DND-41 (cell line): ENCODE measurements around the gene PDE4B.

Source experiments
- ATAC-seq: fragments of 200-7000 bp; cut with Tn5 transposase; 3 replicates; pipeline ENCODE4 v1.9.1; 2021; ENCODE audit warnings: low read depth; ENCODE audit not compliant: insufficient read depth
- DNase-seq: peaks from one replicate; pipeline ENCODE4 v3.0.0-alpha.2; 2020
- H2AFZ ChIP-seq: 2 replicates; pipeline ENCODE4 v1.6.0; 2012; ENCODE audit warnings: low read depth, low read length
- H3K27ac ChIP-seq: 2 replicates; pipeline ENCODE4 v1.5.1; 2012; ENCODE audit warnings: low read length, inconsistent platforms
- H3K27me3 ChIP-seq: fragments of 200-600 bp; sonication (generic); 2 replicates; pipeline ENCODE4 v1.6.0; 2012; ENCODE audit warnings: low read length, mild to moderate bottlenecking, inconsistent platforms; ENCODE audit not compliant: insufficient read depth, poor library complexity
- H3K36me3 ChIP-seq: 2 replicates; pipeline ENCODE4 v1.5.1; 2012; ENCODE audit warnings: low read length, inconsistent platforms; ENCODE audit not compliant: insufficient read depth
- H3K4me1 ChIP-seq: 2 replicates; pipeline ENCODE4 v1.5.1; 2012; ENCODE audit warnings: mild to moderate bottlenecking, low read length; ENCODE audit not compliant: insufficient read depth
- H3K4me2 ChIP-seq: 2 replicates; pipeline ENCODE4 v1.6.0; 2012; ENCODE audit warnings: mild to moderate bottlenecking, moderate library complexity, low read length, inconsistent platforms; ENCODE audit not compliant: insufficient read depth
- H3K4me3 ChIP-seq, 2 experiments: fragments of 200-600 bp in 1 of 2; shearing (Covaris generic) in 1 of 2; 2 replicates each; pipeline ENCODE4 v1.5.1; 2012 to 2016; ENCODE audit warnings: inconsistent platforms in 2 of 2, low read length in 2 of 2, mild to moderate bottlenecking in 2 of 2, low read depth in 1 of 2, moderate library complexity in 1 of 2
- H3K79me2 ChIP-seq: 2 replicates; pipeline ENCODE4 v1.6.0; 2012; ENCODE audit warnings: low read length, inconsistent platforms; ENCODE audit not compliant: insufficient read depth
- H3K9ac ChIP-seq: 2 replicates; pipeline ENCODE4 v1.6.0; 2012; ENCODE audit warnings: low read depth, mild to moderate bottlenecking, inconsistent platforms, low read length, moderate library complexity
- H3K9me3 ChIP-seq: 2 replicates; pipeline ENCODE4 v1.5.1; 2012; ENCODE audit warnings: low read length, moderate library complexity, mild to moderate bottlenecking, inconsistent platforms; ENCODE audit not compliant: insufficient read depth, severe bottlenecking
- H4K20me1 ChIP-seq: 2 replicates; pipeline ENCODE4 v1.6.0; 2012; ENCODE audit warnings: low read length; ENCODE audit not compliant: insufficient read depth
- EZH2 ChIP-seq: IDR thresholded peaks from 3 replicates; pipeline ENCODE4 v1.6.1; 2012; ENCODE audit warnings: borderline replicate concordance, low read depth, mild to moderate bottlenecking, moderate library complexity, low read length, inconsistent platforms; ENCODE audit not compliant: severe bottlenecking
- TF ChIP-seq, protein P1 (sequence below): IDR thresholded peaks from 2 replicates; pipeline ENCODE4 v1.5.1; 2012; ENCODE audit warnings: borderline replicate concordance, low read length, moderate library complexity, mild to moderate bottlenecking; ENCODE audit not compliant: poor library complexity, severe bottlenecking; ENCODE audit errors: extremely low read depth

The PDE4B gene

DNA sequence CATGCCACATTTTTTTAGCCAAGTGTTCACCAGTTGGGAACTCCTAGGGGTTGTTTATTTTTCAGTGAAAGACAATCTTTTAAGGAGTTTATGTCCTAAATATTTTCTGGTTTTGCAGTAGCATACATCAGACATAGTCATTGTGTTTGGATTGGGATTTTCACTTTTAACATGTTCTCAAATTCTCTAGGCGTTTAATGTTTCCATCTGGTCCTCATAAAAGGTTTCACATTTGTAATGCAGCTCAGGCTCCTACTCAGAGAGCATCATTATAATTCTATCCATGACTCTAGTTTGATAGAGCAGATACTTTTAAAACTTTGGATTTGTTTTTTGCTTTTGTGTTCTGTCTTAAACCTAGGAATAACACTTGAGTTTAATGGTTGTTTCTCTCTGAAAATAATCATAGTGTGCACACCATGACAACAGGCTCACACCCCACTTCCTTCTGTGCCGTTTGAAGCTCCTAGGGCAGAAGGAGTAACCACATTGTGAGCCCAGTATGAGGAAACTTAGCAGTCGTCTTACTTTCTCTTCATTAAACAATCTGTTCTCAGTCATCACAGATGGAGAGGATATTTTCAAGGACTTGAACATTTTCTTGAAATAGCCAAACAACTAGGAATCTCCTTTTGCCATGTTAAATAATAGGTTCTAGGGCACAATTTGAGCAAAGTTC is 219.6 kb downstream of the PDE4B start:
- DNase-seq, result no peak
- H3K4me2 ChIP-seq, result no peak overlapping the region

DNA sequence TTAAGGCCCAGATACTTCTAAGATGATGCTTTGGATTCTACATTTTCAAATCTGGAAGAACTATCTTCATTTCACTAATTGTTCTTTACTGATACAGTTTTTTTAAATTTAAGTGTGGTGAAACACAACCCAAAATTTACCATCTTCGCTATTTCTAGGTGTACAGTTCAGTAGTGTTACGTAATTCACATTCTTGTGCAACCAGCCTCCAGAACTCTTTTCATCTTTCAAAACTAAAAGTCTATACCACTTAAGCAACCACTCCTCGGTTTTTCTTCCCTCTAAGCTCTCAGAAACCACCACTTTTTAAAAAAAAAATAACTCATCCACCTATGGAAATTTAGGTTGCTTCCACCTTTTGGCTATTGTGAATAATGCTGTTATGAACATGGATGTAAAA is 220.7 kb downstream of the PDE4B start:
- Histone ChIP-seq H4K20me1 (no peaks in the 10 kb centered on the region), H2AFZ (no peak overlapping the region), H3K4me3 (no peak overlapping the region), H3K4me1 (no peaks in the 10 kb centered on the region), H3K36me3 (no peaks in the 10 kb centered on the region), H3K9ac (no peak overlapping the region), H3K27ac (no peak overlapping the region), H3K4me2 (no peak overlapping the region), H3K9me3 (no peaks in the 10 kb centered on the region), H3K79me2 (no peaks in the 10 kb centered on the region), H3K27me3 (no peaks in the 10 kb centered on the region)
- no peak for DNase-seq
- ATAC-seq, result no peak
- no peak for TF ChIP-seq EZH2
- TF ChIP-seq, protein P1, sequence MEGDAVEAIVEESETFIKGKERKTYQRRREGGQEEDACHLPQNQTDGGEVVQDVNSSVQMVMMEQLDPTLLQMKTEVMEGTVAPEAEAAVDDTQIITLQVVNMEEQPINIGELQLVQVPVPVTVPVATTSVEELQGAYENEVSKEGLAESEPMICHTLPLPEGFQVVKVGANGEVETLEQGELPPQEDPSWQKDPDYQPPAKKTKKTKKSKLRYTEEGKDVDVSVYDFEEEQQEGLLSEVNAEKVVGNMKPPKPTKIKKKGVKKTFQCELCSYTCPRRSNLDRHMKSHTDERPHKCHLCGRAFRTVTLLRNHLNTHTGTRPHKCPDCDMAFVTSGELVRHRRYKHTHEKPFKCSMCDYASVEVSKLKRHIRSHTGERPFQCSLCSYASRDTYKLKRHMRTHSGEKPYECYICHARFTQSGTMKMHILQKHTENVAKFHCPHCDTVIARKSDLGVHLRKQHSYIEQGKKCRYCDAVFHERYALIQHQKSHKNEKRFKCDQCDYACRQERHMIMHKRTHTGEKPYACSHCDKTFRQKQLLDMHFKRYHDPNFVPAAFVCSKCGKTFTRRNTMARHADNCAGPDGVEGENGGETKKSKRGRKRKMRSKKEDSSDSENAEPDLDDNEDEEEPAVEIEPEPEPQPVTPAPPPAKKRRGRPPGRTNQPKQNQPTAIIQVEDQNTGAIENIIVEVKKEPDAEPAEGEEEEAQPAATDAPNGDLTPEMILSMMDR, result no peak

More for the DNA sequence above, 219.6 kb downstream of the PDE4B start:
- no peak overlapping the region for H3K4me3 ChIP-seq
- H3K36me3 ChIP-seq, result no peaks in the 10 kb centered on the region
- H3K9ac ChIP-seq, result no peak overlapping the region
- no peaks in the 10 kb centered on the region for H3K27me3 ChIP-seq
- no peaks in the 10 kb centered on the region for H3K79me2 ChIP-seq
- no peaks in the 10 kb centered on the region for H4K20me1 ChIP-seq
- H3K9me3 ChIP-seq, result no peaks in the 10 kb centered on the region
- no peak for ATAC-seq
- TF ChIP-seq, protein P1, result no peak
- no peak for TF ChIP-seq EZH2
- H3K4me1 ChIP-seq, result no peaks in the 10 kb centered on the region
- no peak overlapping the region for H3K27ac ChIP-seq
- H2AFZ ChIP-seq, result no peak overlapping the region

DNA sequence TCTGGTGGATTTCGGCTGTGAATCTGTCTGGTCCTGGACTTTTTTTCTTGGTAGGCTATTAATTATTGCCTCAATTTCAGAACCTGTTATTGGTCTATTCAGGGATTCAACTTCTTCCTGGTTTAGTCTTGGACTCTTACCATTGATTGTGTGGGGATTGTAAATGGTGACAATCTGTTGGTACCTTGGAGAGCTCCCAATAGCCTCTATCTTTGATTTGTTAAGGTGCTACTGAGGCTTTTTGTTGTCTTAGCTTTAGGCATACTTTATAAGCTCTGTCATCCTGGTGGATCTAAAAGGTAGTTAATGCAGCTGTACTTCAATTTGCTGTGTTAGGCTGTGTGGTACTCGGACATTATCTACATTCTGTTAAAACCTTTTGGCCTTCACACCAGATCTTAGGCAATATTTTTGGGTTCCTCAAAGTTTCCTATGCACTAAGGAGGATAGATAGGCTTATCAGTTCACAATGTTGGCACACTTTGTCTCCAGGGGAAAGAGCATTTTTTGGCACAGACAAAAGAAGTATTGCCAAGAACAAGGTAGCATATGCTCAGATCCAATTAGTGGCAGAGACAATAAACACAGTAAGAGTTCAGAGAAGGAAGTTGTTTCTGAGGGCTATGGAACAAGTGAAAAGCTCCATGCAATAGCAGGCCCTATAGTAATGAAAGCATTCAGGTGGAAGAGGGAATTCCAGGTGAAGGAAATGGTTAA is 230.4 kb downstream of the PDE4B start:
- H3K9me3 ChIP-seq, result no peaks in the 10 kb centered on the region
- H3K4me2 ChIP-seq, result no peak overlapping the region
- H3K27me3 ChIP-seq, result no peaks in the 10 kb centered on the region
- H3K36me3 ChIP-seq, result no peaks in the 10 kb centered on the region
- DNase-seq (no peak), ATAC-seq (no peak)
- H3K27ac ChIP-seq, result no peak overlapping the region
- H2AFZ ChIP-seq, result no peak overlapping the region
- no peaks in the 10 kb centered on the region for H4K20me1 ChIP-seq
- no peak overlapping the region for H3K4me3 ChIP-seq
- H3K79me2 ChIP-seq, result no peaks in the 10 kb centered on the region
- H3K4me1 ChIP-seq, result no peaks in the 10 kb centered on the region
- TF ChIP-seq EZH2, result no peak
- TF ChIP-seq, protein P1, result no peak
- H3K9ac ChIP-seq, result no peak overlapping the region

DNA sequence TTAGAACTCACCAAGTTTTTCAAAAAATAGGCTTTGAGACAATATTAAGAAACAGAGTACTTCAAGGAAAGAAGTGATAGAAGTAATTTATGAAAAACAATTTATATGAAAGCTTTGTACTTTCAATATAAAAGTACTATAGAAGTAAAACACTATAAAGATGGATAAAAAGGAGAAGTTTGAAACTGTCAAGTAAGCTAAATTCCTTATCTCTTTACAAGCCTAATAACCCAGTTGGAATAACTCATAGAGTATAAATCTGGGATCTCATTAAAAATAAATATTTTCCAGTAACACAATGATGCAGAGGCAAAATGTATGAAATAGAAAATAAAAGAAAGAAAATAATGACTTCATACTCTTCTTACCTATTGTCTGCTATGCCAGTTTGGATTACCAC is 232.5 kb downstream of the PDE4B start:
- no peak overlapping the region for H3K27ac ChIP-seq
- no peak overlapping the region for H3K9ac ChIP-seq
- no peaks in the 10 kb centered on the region for H4K20me1 ChIP-seq
- no peaks in the 10 kb centered on the region for H3K4me1 ChIP-seq
- H2AFZ ChIP-seq, result no peak overlapping the region
- no peaks in the 10 kb centered on the region for H3K27me3 ChIP-seq
- no peak overlapping the region for H3K4me2 ChIP-seq
- H3K79me2 ChIP-seq, result no peaks in the 10 kb centered on the region
- no peak overlapping the region for H3K4me3 ChIP-seq
- ATAC-seq, result no peak
- TF ChIP-seq EZH2, result no peak
- TF ChIP-seq, protein P1, result no peak
- H3K9me3 ChIP-seq, result no peaks in the 10 kb centered on the region
- DNase-seq, result no peak
- H3K36me3 ChIP-seq, result no peaks in the 10 kb centered on the region
